OCI-LY7 (cell line): Measurements from ENCODE around the gene SPATA21. TPM values are rescaled to one million over a fixed set of nuclear protein-coding genes. Genes with fewer than 3 reads are reported as not detected.

Source experiments
- BruUV-seq: library from RNA; stranded (reverse); fragments of 400-500 nt; replicated peaks from 2 replicates; lab custom pipeline; 2021; lab: Mats Ljungman, UMichigan
- CTCF ChIA-PET: fragments of 300-600 bp; sonication (Branson Sonifier 250); formaldehyde crosslinking; loops from one replicate; lab custom pipeline; 2022; ENCODE audit warnings: antibody characterized with exemption; ENCODE audit not compliant: unreplicated experiment; lab: Charles Lee
- POLR2A ChIA-PET: fragments of 300-600 bp; sonication (Branson Sonifier 250); formaldehyde crosslinking; loops from one replicate; lab custom pipeline; 2022; ENCODE audit warnings: antibody characterized with exemption; lab: Charles Lee
- DNase-seq: peaks from one replicate; pipeline ENCODE4 v3.0.0-alpha.2; 2015; ENCODE audit warnings: low spot score
- H2AFZ ChIP-seq: fragments of 200-600 bp; sonication (generic), shearing (Covaris generic); 2 replicates; pipeline ENCODE4 v1.6.1; 2014; ENCODE audit warnings: mild to moderate bottlenecking, antibody characterized with exemption, low read length, moderate library complexity
- H3K27ac ChIP-seq: fragments of 200-600 bp; sonication (generic); 2 replicates; pipeline ENCODE4 v1.5.1; 2014; ENCODE audit warnings: mixed run types, low read depth, mild to moderate bottlenecking, moderate library complexity, low read length, inconsistent platforms; ENCODE audit not compliant: poor library complexity, severe bottlenecking
- H3K36me3 ChIP-seq: fragments of 200-600 bp; sonication (generic); 2 replicates; pipeline ENCODE4 v1.6.1; 2014; ENCODE audit warnings: mild to moderate bottlenecking, antibody characterized with exemption, low read length, moderate library complexity, mixed read lengths; ENCODE audit not compliant: insufficient read depth
- H3K4me1 ChIP-seq: fragments of 200-600 bp; sonication (generic); 2 replicates; pipeline ENCODE4 v1.5.1; 2014; ENCODE audit warnings: mild to moderate bottlenecking, low read length; ENCODE audit not compliant: insufficient read depth, poor library complexity, severe bottlenecking
- H3K4me2 ChIP-seq: fragments of 200-600 bp; sonication (generic); 2 replicates; pipeline ENCODE4 v1.6.1; 2014; ENCODE audit warnings: mild to moderate bottlenecking, low read length
- H3K4me3 ChIP-seq: fragments of 200-600 bp; sonication (generic); 2 replicates; pipeline ENCODE4 v1.5.1; 2014; ENCODE audit warnings: mild to moderate bottlenecking, low read depth, low read length; ENCODE audit not compliant: poor library complexity, severe bottlenecking
- H3K79me2 ChIP-seq: fragments of 200-600 bp; sonication (generic); 2 replicates; pipeline ENCODE4 v1.6.1; 2016; ENCODE audit warnings: low read depth, mild to moderate bottlenecking, low read length, moderate library complexity, mixed read lengths; ENCODE audit not compliant: insufficient read depth
- H3K9me2 ChIP-seq: fragments of 200-600 bp; sonication (generic); 2 replicates; pipeline ENCODE4 v1.6.1; 2016; ENCODE audit warnings: mild to moderate bottlenecking, low read length, mixed read lengths; ENCODE audit not compliant: insufficient read depth
- H3K9me3 ChIP-seq: fragments of 200-600 bp; sonication (generic); 2 replicates; pipeline ENCODE4 v1.6.1; 2014; ENCODE audit warnings: mild to moderate bottlenecking, mixed run types, low read length, mixed read lengths
- H4K20me1 ChIP-seq: fragments of 200-600 bp; sonication (generic); 2 replicates; pipeline ENCODE4 v1.6.1; 2014; ENCODE audit warnings: mild to moderate bottlenecking, antibody characterized with exemption, low read length, moderate library complexity, mixed read lengths; ENCODE audit not compliant: insufficient read depth
- CTCF ChIP-seq: fragments of 200-600 bp; sonication (generic); conservative IDR thresholded peaks from 2 replicates; pipeline ENCODE4 v1.5.1; 2014; ENCODE audit warnings: mild to moderate bottlenecking, antibody characterized with exemption, low read length, moderate library complexity, mixed read lengths
- EZH2phosphoT487 ChIP-seq: fragments of 200-600 bp; sonication (generic); IDR thresholded peaks from 2 replicates; pipeline ENCODE4 v1.6.1; 2018; ENCODE audit warnings: low read depth, borderline replicate concordance, mild to moderate bottlenecking, mixed run types, antibody characterized with exemption, low read length, moderate library complexity, mixed read lengths
- intact Hi-C: fragments of 100-400 bp; cut with micrococcal nuclease; formaldehyde crosslinking; loops from one replicate; pipeline ENCODE4 v1.10.0; 2022; ENCODE audit not compliant: unreplicated experiment
- total RNA-seq, 2 experiments: library from RNA; depleted of rRNA in 1 of 2; stranded (reverse); fragments of >200 nt in 1 of 2; shearing (Covaris generic) in 1 of 2; gene quantifications; 2 replicates each; pipeline ENCODE4 v1.2.3, GENCODE V29; 2014 to 2022

SPATA21 gene
- total RNA-seq, 2 experiments from 2014 or later: 0.40 TPM; not detected in 1

- Histone ChIP-seq H3K36me3 (peaks cover 7% of the 10 kb centered on the region; the same call in 1 of the 2 replicates), H3K79me2 (peaks cover 43% of the 10 kb centered on the region), H3K4me1 (peaks cover 29% of the 10 kb centered on the region), H2AFZ (peak within 1 kb of the TSS; percentile 85), H3K4me3 (peak within 1 kb of the TSS; percentile 89), H3K27ac (peak within 1 kb of the TSS; percentile 72), H4K20me1 (peaks cover 12% of the 10 kb centered on the region; the same call in 1 of the 2 replicates), H3K9me3 (no peaks in the 10 kb centered on the region), H3K9me2 (no peaks in the 10 kb centered on the region), H3K4me2 (peak within 1 kb of the TSS; percentile 94)
- peak; percentile 93 for DNase-seq
- intact Hi-C loops: loop anchor here (5.0 to 10.0 kb wide), 3 partner anchors 100 to 377 kb away; partner anchors contain the start of genes CPLANE2 and ZBTB17
- BruUV-seq: no TSS peak
- TF ChIP-seq CTCF (peak; percentile 70), EZH2phosphoT487 (no peak)
- ChIA-PET POLR2A (interaction anchor here (0.7 to 1.4 kb wide), 5 partner anchors 11 to 226 kb away, joined by 3 to 9 read pairs (median 4); partner anchors contain the start of gene SZRD1), CTCF (no interaction called here)
These were observed 85.0 kb downstream of the SPATA21 start, which contains the start of gene FBXO42 for GRCh38 chr1:16351994-16352841. Gene FBXO42 (minus strand): TSS chr1:16352480. CDS start chr1:16315418, 37,062 bp downstream.

- Histone ChIP-seq H3K9me3 (no peaks in the 10 kb centered on the region), H4K20me1 (peaks cover 12% of the 10 kb centered on the region; the same call in 1 of the 2 replicates), H3K4me1 (peaks cover 29% of the 10 kb centered on the region), H3K79me2 (peaks cover 49% of the 10 kb centered on the region), H3K27ac (peak overlapping the region; percentile 72), H3K4me2 (peak overlapping the region; percentile 94), H3K36me3 (peaks cover 7% of the 10 kb centered on the region; the same call in 1 of the 2 replicates), H2AFZ (peak overlapping the region; percentile 27; the same call in 1 of the 2 replicates), H3K9me2 (no peaks in the 10 kb centered on the region), H3K4me3 (peak overlapping the region; percentile 89)
- BruUV-seq: no TSS peak
- TF ChIP-seq CTCF (no peak), EZH2phosphoT487 (no peak)
- intact Hi-C loops: loop anchor here (5.0 to 10.0 kb wide), 3 partner anchors 99 to 377 kb away; partner anchors contain the start of genes CPLANE2 and ZBTB17
- ChIA-PET CTCF (no interaction called here), POLR2A (interaction anchor here (1.1 kb wide), 1 partner anchor 104 kb away, joined by 3 read pairs; no protein-coding TSS in a partner anchor)
- DNase-seq: peak; percentile 8
These were observed 85.7 kb downstream of the SPATA21 start for GRCh38 chr1:16351456-16351993.
